ENCODE measurements around the gene ACOD1.

Gene ACOD1

DNA sequence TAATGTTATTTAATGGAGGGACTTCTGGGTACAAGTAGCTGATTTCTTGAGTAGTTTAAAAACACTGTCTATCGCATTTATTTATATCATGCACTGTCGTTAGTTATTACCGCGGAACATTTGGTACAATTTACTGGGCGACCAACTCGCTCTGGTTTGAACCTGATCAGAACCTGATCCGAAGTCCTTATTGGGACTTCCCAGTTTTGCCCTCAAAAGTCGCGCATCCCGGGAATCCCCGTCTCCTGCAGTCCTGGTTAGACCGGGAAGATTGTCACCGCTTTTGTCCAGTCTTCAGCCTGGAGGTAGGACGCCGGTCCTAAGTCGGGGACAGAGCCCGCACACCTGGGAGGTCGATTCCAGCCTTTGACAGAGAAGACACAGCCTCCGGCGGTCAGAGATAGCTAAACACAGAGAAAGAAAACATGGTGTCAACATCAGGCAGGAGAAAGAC is 44.3 kb downstream of the ACOD1 start:
- peak; percentile 14 for DNase-seq

- no peak for DNase-seq
Observed at GRCh38 chr13:76993021-76993420, 44.7 kb downstream of the ACOD1 start.

- no peak for DNase-seq
Observed at GRCh38 chr13:76993473-76993872, 45.2 kb downstream of the ACOD1 start.

GRCh38 chr13:76994281-76994680 is 46.0 kb downstream of the ACOD1 start:
- no peak for DNase-seq

- DNase-seq = no peak
Observed at GRCh38 chr13:77000475-77000874, 52.2 kb downstream of the ACOD1 start.

- DNase-seq = no peak
Observed at GRCh38 chr13:77001540-77001939, 53.2 kb downstream of the ACOD1 start.

GRCh38 chr13:77001963-77002587 is 53.8 kb downstream of the ACOD1 start:
- no peak for DNase-seq

GRCh38 chr13:77002590-77003190 is 54.4 kb downstream of the ACOD1 start:
- peak; percentile 5 for DNase-seq
